D721Med (cell line): Measurements from ENCODE around the gene USP24.
"Not testable (repeated sequence)": the region's sequence is repeated elsewhere in the genome, so short reads cannot be mapped to it uniquely, and the experiment has no call there.

Experiments used
- DNase-seq: peaks from one replicate; pipeline ENCODE4 v3.0.0; 2011; ENCODE audit warnings: low spot score; ENCODE audit not compliant: insufficient read length
- FAIRE-seq: peaks from 2 replicates; lab custom pipeline; 2011; peaks lifted over from hg19 to GRCh38; lab: Jason Lieb, UNC
- TF ChIP-seq, protein P1 (sequence below): IDR thresholded peaks from 2 replicates; pipeline ENCODE4 v1.5.1; 2012; ENCODE audit warnings: mild to moderate bottlenecking, control low read depth; ENCODE audit not compliant: insufficient read depth; ENCODE audit errors: missing control alignments

USP24 gene

DNA sequence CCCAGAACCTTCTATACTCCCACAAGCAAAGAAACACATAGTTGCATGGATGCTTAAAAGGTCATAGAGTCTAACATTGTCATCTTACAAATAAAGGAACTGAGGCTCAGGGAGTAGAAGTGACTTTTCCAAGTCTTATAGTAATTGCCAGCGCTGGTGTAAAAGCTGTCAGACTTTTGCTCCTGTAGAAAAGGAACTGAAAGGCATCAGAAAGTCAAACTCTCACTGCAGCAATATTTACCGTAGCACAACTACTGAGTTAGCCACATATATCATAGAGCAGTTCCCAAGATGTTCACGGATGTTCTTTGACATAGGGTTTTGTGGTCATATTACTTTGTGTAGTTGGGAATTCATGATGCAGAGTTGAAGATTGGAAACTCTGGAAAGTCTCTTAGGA lies 16.6 kb upstream of the USP24 start:
- DNase-seq (no peak), FAIRE-seq (no peak)
- TF ChIP-seq, protein P1, sequence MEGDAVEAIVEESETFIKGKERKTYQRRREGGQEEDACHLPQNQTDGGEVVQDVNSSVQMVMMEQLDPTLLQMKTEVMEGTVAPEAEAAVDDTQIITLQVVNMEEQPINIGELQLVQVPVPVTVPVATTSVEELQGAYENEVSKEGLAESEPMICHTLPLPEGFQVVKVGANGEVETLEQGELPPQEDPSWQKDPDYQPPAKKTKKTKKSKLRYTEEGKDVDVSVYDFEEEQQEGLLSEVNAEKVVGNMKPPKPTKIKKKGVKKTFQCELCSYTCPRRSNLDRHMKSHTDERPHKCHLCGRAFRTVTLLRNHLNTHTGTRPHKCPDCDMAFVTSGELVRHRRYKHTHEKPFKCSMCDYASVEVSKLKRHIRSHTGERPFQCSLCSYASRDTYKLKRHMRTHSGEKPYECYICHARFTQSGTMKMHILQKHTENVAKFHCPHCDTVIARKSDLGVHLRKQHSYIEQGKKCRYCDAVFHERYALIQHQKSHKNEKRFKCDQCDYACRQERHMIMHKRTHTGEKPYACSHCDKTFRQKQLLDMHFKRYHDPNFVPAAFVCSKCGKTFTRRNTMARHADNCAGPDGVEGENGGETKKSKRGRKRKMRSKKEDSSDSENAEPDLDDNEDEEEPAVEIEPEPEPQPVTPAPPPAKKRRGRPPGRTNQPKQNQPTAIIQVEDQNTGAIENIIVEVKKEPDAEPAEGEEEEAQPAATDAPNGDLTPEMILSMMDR, result no peak

DNA sequence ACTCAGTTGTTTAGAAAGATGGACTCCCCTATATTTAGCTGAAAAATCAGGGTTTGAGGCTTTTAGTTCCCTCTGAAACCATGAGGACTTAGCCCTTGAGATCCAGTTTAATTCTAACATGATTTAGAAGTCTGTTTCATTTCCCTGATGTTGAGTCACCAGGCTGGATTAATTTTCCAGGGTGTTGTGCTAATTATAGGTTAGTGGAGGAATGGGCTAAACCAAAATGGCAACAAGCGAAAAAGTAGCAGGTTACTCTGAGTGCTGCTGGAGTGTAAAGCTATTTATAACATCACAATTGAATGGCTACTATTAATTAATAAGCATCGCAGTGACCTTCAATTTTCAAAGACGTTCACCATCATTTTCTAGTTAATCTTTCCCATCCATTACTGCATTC lies 15.5 kb upstream of the USP24 start:
- TF ChIP-seq, protein P1, result no peak
- DNase-seq, result no peak
- FAIRE-seq, result no peak

DNA sequence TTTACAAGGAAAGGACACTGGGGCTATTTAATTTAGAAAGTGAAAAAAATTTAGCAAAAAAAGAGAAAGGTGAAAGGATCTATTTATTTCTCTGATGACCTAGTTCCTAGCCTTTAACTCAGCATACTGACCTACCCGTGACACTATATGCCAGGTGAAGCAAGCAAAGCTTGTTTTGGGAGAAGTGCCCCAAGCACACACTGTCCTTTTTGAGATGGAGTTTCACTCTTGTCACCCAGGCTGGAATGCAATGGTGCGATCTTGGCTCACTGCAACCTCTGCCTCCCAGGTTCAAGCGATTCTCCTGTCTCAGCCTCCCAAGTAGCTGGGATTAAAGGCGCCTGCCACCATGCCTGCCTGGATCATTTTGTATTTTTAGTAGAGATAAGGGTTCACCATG lies 14.6 kb upstream of the USP24 start:
- FAIRE-seq, DNase-seq: not testable (repeated sequence)

DNA sequence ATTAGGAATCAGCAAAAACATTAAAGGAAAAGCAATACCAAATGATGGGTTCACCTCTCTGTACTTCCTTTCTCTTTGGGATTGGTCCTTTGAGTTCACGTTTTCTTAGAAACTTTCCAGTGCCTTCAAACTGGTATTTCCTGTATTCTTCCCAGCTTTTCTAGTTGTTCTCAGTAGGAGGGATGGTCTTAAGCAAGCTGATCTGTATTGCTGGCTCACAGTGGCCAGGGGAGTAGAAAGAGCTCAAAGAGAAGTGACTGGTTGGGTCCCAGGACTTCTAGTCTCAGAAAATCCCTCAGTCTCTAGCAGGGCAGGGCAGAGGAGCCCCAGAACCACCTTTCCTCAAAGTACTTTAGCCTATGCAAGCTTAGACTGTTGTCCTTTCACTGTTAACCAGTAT lies 10.1 kb upstream of the USP24 start:
- TF ChIP-seq, protein P1, result no peak
- no peak for DNase-seq
- FAIRE-seq, result no peak

DNA sequence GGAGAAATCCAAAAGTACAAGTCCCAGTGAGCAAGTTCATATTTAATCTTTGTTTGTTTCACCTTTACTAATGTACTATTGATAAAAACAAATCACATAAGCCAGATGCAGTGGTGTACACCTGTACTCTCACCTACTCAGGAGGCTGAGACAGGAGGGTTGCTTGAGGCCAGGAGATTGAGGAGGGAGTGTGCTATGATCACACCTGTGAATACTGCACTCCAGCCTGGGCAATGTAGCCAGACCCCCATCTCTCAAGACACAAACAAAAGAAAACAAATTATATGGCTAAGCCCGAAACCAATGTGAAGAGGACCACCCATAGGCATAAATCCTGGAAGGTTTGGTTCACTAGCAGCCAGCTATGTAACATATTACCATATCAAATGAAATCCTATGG lies 9.6 kb upstream of the USP24 start:
- no peak for DNase-seq
- FAIRE-seq, result no peak
- TF ChIP-seq, protein P1, result no peak

DNA sequence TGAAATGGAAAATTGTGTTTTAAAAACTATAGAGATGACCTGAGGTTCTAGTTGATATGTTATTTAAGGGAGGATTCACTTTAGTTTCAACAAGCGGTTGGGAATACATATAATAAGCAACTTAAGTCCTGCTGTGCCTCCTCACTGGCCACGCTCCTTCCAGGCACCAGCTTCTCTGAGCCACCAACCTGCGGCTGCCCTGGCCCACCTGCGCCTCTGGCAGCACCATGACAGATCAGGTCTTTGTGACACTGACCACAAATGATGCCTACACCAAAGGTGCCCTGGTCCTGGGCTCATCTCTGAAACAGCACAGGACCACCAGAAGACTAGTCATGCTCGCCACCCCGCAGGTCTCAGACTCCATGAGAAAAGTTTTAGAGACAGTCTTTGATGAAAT lies 7.0 kb upstream of the USP24 start:
- DNase-seq (no peak), FAIRE-seq (no peak)
- TF ChIP-seq, protein P1, result no peak

DNA sequence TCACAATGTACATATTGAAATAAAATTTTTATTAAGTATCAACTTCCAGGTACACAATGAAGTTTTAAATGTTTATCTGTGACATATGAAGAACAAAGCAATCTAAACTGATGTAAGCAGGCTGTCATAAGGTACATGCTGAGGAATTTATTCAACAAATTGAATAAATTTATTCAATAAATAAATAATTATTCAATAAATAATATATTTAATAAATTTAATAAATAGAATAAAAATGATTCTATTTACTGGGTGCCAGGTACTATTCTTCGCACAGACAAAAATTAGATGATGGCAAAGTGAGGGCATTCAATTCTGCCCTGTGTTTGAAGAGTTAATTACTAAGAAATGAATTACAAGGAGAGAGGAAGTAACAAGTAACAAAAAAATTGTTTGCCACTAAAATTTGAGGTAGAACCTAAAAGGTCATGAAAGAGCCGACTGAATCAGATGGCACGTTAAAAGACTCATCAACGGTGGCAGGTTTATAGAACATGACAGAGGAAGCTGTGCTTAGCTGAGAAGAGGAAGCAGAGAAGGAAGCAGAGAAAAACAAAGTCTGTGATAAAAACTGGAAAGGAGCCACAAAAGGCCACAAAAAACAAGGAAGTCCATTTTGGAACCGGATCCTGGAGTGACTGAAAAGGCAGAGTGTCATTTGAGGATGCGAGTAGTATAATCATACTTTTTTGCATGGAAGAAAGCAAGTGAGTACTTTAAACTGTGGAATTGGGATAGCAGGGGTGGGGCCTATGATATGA lies 2.2 kb upstream of the USP24 start:
- TF ChIP-seq, protein P1, result no peak
- DNase-seq (no peak), FAIRE-seq (no peak)
